Bone marrow (tissue), 2 donors: Measurements from ENCODE around the gene AVEN.
"Not testable (repeated sequence)": the region's sequence is repeated elsewhere in the genome, so short reads cannot be mapped to it uniquely, and the experiment has no call there.

ENCODE experiments used
- DNase-seq, 2 donors: peaks; one replicate each; lab custom pipeline; 2025; lab: John Stamatoyannopoulos, UW

The AVEN gene

GRCh38 chr15:34038871-34039789 is at the start of gene AVEN:
TSS of gene AVEN (minus strand) at chr15:34039204. CDS start at chr15:34039046, 158 bp downstream.
- no peak for DNase-seq

- no peak for DNase-seq
Measured at GRCh38 chr15:34085746-34086145, 46.7 kb upstream of the AVEN start.

GRCh38 chr15:34084086-34084485 is 45.1 kb upstream of the AVEN start:
- DNase-seq, result no peak

- no peak for DNase-seq
Measured at GRCh38 chr15:34079904-34080303, 40.9 kb upstream of the AVEN start.

- DNase-seq, result no peak
Measured at GRCh38 chr15:34078900-34079299, 39.9 kb upstream of the AVEN start.

- no peak for DNase-seq
Measured at GRCh38 chr15:34076785-34077184, 37.8 kb upstream of the AVEN start.

- no peak for DNase-seq
Measured at GRCh38 chr15:34070003-34070402, 31.0 kb upstream of the AVEN start.

- DNase-seq, result no peak
Measured at GRCh38 chr15:34065941-34066340, 26.9 kb upstream of the AVEN start.

GRCh38 chr15:34065261-34065660 is 26.3 kb upstream of the AVEN start:
- no peak for DNase-seq

- no peak for DNase-seq
Measured at GRCh38 chr15:34064438-34064837, 25.4 kb upstream of the AVEN start.

- DNase-seq, result no peak
Measured at GRCh38 chr15:34059946-34060345, 20.9 kb upstream of the AVEN start.

GRCh38 chr15:34059476-34059875 is 20.5 kb upstream of the AVEN start:
- DNase-seq, result no peak

GRCh38 chr15:34056911-34057310 is 17.9 kb upstream of the AVEN start:
- no peak for DNase-seq

- DNase-seq, result no peak
Measured at GRCh38 chr15:34055868-34056595, 17.0 kb upstream of the AVEN start.

GRCh38 chr15:34054081-34054707 is 15.2 kb upstream of the AVEN start:
- no peak for DNase-seq

- not testable (repeated sequence) for DNase-seq
Measured at GRCh38 chr15:34050385-34050784, 11.4 kb upstream of the AVEN start.

GRCh38 chr15:34049112-34049511 is 10.1 kb upstream of the AVEN start:
- no peak for DNase-seq

- DNase-seq, result no peak
Measured at GRCh38 chr15:34047893-34048775, 9.1 kb upstream of the AVEN start.

GRCh38 chr15:34046471-34047145 is 7.6 kb upstream of the AVEN start:
- DNase-seq, result no peak

- DNase-seq, result no peak
Measured at GRCh38 chr15:34043813-34044212, 4.8 kb upstream of the AVEN start.

GRCh38 chr15:34043391-34043790 is 4.4 kb upstream of the AVEN start:
- DNase-seq, result no peak
